GM23338 (cell line): Measurements from ENCODE around the gene AXIN2. TPM values are rescaled to one million over a fixed set of nuclear protein-coding genes. Genes with fewer than 3 reads are reported as not detected.

Experiments used
- ATAC-seq: fragments of 200-7000 bp; cut with Tn5 transposase; 3 replicates; pipeline ENCODE4 v1.9.1; 2020
- DNase-seq: peaks from one replicate; pipeline ENCODE4 v3.0.0-alpha.2; 2015; ENCODE audit warnings: low spot score
- H2AFZ ChIP-seq: fragments of 200-600 bp; sonication (generic); 2 replicates; pipeline ENCODE4 v1.8.0; 2016; ENCODE audit warnings: antibody characterized with exemption, mild to moderate bottlenecking, moderate library complexity
- H3F3A ChIP-seq: fragments of 200-600 bp; sonication (generic); replicated peaks from 2 replicates; pipeline ENCODE4 v1.8.0; 2017; ENCODE audit warnings: antibody characterized with exemption, mixed run types, low read depth
- H3K27ac ChIP-seq: fragments of 200-600 bp; sonication (generic); 2 replicates; pipeline ENCODE4 v1.6.1; 2016; ENCODE audit warnings: low read depth
- H3K27me3 ChIP-seq: fragments of 200-600 bp; sonication (generic); 2 replicates; pipeline ENCODE4 v1.8.0; 2016; ENCODE audit warnings: mild to moderate bottlenecking, mixed run types, moderate library complexity; ENCODE audit not compliant: insufficient read depth
- H3K36me3 ChIP-seq: fragments of 200-600 bp; sonication (generic); 2 replicates; pipeline ENCODE4 v1.8.0; 2016; ENCODE audit warnings: mild to moderate bottlenecking; ENCODE audit not compliant: insufficient read depth
- H3K4me1 ChIP-seq: fragments of 200-600 bp; sonication (generic); 2 replicates; pipeline ENCODE4 v1.8.0; 2016; ENCODE audit warnings: mild to moderate bottlenecking, moderate library complexity; ENCODE audit not compliant: insufficient read depth
- H3K4me2 ChIP-seq: fragments of 200-600 bp; sonication (generic); 2 replicates; pipeline ENCODE4 v1.7.1; 2017; ENCODE audit warnings: mixed run types
- H3K4me3 ChIP-seq: fragments of 200-600 bp; sonication (generic); 2 replicates; pipeline ENCODE4 v1.6.1; 2016; ENCODE audit warnings: mixed run types
- H3K79me2 ChIP-seq: fragments of 200-600 bp; sonication (generic); replicated peaks from 2 replicates; pipeline ENCODE4 v1.8.0; 2017; ENCODE audit warnings: mild to moderate bottlenecking; ENCODE audit not compliant: insufficient read depth
- H3K9me2 ChIP-seq: fragments of 200-600 bp; sonication (generic); 2 replicates; pipeline ENCODE4 v1.8.0; 2017; ENCODE audit not compliant: insufficient read depth
- H4K20me1 ChIP-seq: fragments of 200-600 bp; sonication (generic); replicated peaks from 2 replicates; pipeline ENCODE4 v1.8.0; 2017; ENCODE audit warnings: mild to moderate bottlenecking; ENCODE audit not compliant: insufficient read depth
- H3K27ac Mint-ChIP-seq: 2 replicates; pipeline ENCODE4 v1.8.0; 2020; ENCODE audit warnings: inconsistent platforms, mild to moderate bottlenecking, moderate library complexity, mixed read lengths
- H3K27me3 Mint-ChIP-seq: 3 replicates; pipeline ENCODE4 v1.8.0; 2022; ENCODE audit warnings: low read depth, mild to moderate bottlenecking, moderate library complexity, mixed read lengths, inconsistent platforms; ENCODE audit not compliant: insufficient read depth, poor library complexity
- H3K36me3 Mint-ChIP-seq: 3 replicates; pipeline ENCODE4 v1.8.0; 2021; ENCODE audit warnings: low read depth, mild to moderate bottlenecking, inconsistent platforms, moderate library complexity, mixed read lengths
- H3K4me1 Mint-ChIP-seq: 3 replicates; pipeline ENCODE4 v1.8.0; 2020; ENCODE audit warnings: mild to moderate bottlenecking, inconsistent platforms, mixed read lengths
- H3K4me3 Mint-ChIP-seq: 3 replicates; pipeline ENCODE4 v1.8.0; 2021; ENCODE audit warnings: moderate library complexity, mild to moderate bottlenecking, inconsistent platforms, mixed read lengths
- H3K9me3 Mint-ChIP-seq: 3 replicates; pipeline ENCODE4 v1.8.0; 2020; ENCODE audit warnings: moderate library complexity, mild to moderate bottlenecking, inconsistent platforms, mixed read lengths
- CREB1 ChIP-seq: fragments of 250-450 bp; sonication (Bioruptor Pico); IDR thresholded peaks from 2 replicates; pipeline ENCODE4 v1.5.0; 2020; ENCODE audit warnings: low read depth, mild to moderate bottlenecking, moderate library complexity
- CTCF ChIP-seq, 2 experiments: fragments of 200-600 bp in 1 of 2; sonication (generic) in 1 of 2; conservative IDR thresholded peaks; 2 replicates each; pipeline versions ENCODE4 v1.5.1 to v1.6.1; 2016 to 2017; ENCODE audit warnings: antibody characterized with exemption in 2 of 2, low read depth in 2 of 2, mild to moderate bottlenecking in 2 of 2, moderate library complexity in 1 of 2
- ETS1 ChIP-seq: IDR thresholded peaks from 2 replicates; pipeline ENCODE4 v1.6.1; 2016; ENCODE audit warnings: antibody characterized with exemption
- EZH2 ChIP-seq: fragments of 200-600 bp; sonication (generic); IDR thresholded peaks from one replicate; pipeline ENCODE4 v1.8.0; 2017; ENCODE audit warnings: antibody characterized with exemption, mild to moderate bottlenecking, low read depth; ENCODE audit not compliant: unreplicated experiment
- EZH2phosphoT487 ChIP-seq: fragments of 200-600 bp; sonication (generic); IDR thresholded peaks from one replicate; pipeline ENCODE4 v1.8.1; 2018; ENCODE audit warnings: antibody characterized with exemption; ENCODE audit not compliant: unreplicated experiment
- JUNB ChIP-seq: IDR thresholded peaks from one replicate; pipeline ENCODE4 v1.6.1; 2016; ENCODE audit warnings: antibody characterized with exemption; ENCODE audit not compliant: unreplicated experiment
- NANOG ChIP-seq: IDR thresholded peaks from 2 replicates; pipeline ENCODE4 v1.6.1; 2016; ENCODE audit warnings: antibody characterized with exemption, borderline replicate concordance
- POLR2AphosphoS5 ChIP-seq: IDR thresholded peaks from 2 replicates; pipeline ENCODE4 v1.6.1; 2016; ENCODE audit warnings: antibody characterized with exemption, low read depth
- STAT1 ChIP-seq: IDR thresholded peaks from one replicate; pipeline ENCODE4 v1.6.1; 2016; ENCODE audit warnings: antibody characterized with exemption; ENCODE audit not compliant: unreplicated experiment
- ZNF114 ChIP-seq: fragments of 250-450 bp; sonication (Bioruptor Pico); IDR thresholded peaks from 2 replicates; pipeline ENCODE4 v1.5.0; 2020; ENCODE audit warnings: mild to moderate bottlenecking, moderate library complexity
- ZNF331 ChIP-seq: fragments of 250-450 bp; sonication (Bioruptor Pico); IDR thresholded peaks from 2 replicates; pipeline ENCODE4 v1.5.0; 2020; ENCODE audit warnings: low read depth, mild to moderate bottlenecking, moderate library complexity
- polyA plus RNA-seq: library from polyadenylated mRNA; unstranded; fragments of >200 nt; fragmentation: Nextera tagmentation; extraction: Ambion mirVana; gene quantifications from 2 replicates; pipeline ENCODE4 v1.2.1, GENCODE V29; 2016
- total RNA-seq: library from RNA; depleted of rRNA; stranded (reverse); fragments of >200 nt; shearing (Covaris generic); gene quantifications from 2 replicates; pipeline ENCODE4 v1.2.3, GENCODE V29; 2014
- TF ChIP-seq, protein P1 (sequence below): fragments of 250-450 bp; sonication (Bioruptor Pico); IDR thresholded peaks from 2 replicates; pipeline ENCODE4 v1.5.0; 2020; ENCODE audit warnings: mild to moderate bottlenecking, moderate library complexity
- TF ChIP-seq, protein P2 (sequence below): IDR thresholded peaks from one replicate; pipeline ENCODE4 v1.6.1; 2018; ENCODE audit warnings: antibody characterized with exemption; ENCODE audit not compliant: unreplicated experiment

AXIN2 gene
- total and polyA plus RNA-seq, 2 experiments from 2014 or later, result 8.0 to 32.7 TPM

DNA sequence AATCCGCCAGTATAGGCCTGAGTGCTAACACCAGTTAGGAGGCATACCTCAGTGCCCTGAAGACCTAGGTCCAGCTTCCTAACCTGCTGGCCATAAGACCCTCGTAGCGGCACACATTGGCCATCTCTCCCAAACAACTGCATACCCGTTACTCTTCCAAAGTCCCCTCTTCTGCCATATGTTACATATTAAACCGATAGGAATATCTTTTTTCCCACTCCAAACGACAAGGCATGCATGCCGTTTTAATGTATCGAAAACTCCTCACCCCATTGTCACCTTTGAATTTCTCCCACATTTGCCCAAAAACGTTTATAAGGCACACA is 721 bp upstream of the AXIN2 start:
- Mint-ChIP-seq H3K4me3 (peak overlapping the region; percentile 66), H3K27ac (no peak overlapping the region), H3K36me3 (peaks cover 3% of the 10 kb centered on the region; the same call in 1 of the 3 replicates), H3K4me1 (peaks cover 13% of the 10 kb centered on the region), H3K9me3 (peaks cover 6% of the 10 kb centered on the region; the same call in 1 of the 3 replicates), H3K27me3 (peaks cover 16% of the 10 kb centered on the region)
- no peak for ATAC-seq
- no peak for DNase-seq
- H4K20me1 ChIP-seq, result peaks cover 10% of the 10 kb centered on the region
- no peak overlapping the region for H2AFZ ChIP-seq
- no peaks in the 10 kb centered on the region; the same call in none of the 2 replicates for H3K79me2 ChIP-seq
- 0 out of 2 replicates have a peak overlapping the region, but pooled peaks have one; percentile 48 for H3K27ac ChIP-seq
- peaks cover 6% of the 10 kb centered on the region for H3F3A ChIP-seq
- TF ChIP-seq CTCF (conservative IDR thresholded peaks at IDR 0.05; ENCODE audit: low read depth in 2 of 2), result no peak
- TF ChIP-seq CREB1 (CRISPR knock-in tag), result no peak
- no peak for TF ChIP-seq NANOG
- TF ChIP-seq POLR2AphosphoS5, result no peak
- TF ChIP-seq ZNF114 (CRISPR knock-in tag), result no peak
- no peak for TF ChIP-seq ZNF331 (CRISPR knock-in tag)
- TF ChIP-seq EZH2phosphoT487, result no peak
- TF ChIP-seq, protein P1, sequence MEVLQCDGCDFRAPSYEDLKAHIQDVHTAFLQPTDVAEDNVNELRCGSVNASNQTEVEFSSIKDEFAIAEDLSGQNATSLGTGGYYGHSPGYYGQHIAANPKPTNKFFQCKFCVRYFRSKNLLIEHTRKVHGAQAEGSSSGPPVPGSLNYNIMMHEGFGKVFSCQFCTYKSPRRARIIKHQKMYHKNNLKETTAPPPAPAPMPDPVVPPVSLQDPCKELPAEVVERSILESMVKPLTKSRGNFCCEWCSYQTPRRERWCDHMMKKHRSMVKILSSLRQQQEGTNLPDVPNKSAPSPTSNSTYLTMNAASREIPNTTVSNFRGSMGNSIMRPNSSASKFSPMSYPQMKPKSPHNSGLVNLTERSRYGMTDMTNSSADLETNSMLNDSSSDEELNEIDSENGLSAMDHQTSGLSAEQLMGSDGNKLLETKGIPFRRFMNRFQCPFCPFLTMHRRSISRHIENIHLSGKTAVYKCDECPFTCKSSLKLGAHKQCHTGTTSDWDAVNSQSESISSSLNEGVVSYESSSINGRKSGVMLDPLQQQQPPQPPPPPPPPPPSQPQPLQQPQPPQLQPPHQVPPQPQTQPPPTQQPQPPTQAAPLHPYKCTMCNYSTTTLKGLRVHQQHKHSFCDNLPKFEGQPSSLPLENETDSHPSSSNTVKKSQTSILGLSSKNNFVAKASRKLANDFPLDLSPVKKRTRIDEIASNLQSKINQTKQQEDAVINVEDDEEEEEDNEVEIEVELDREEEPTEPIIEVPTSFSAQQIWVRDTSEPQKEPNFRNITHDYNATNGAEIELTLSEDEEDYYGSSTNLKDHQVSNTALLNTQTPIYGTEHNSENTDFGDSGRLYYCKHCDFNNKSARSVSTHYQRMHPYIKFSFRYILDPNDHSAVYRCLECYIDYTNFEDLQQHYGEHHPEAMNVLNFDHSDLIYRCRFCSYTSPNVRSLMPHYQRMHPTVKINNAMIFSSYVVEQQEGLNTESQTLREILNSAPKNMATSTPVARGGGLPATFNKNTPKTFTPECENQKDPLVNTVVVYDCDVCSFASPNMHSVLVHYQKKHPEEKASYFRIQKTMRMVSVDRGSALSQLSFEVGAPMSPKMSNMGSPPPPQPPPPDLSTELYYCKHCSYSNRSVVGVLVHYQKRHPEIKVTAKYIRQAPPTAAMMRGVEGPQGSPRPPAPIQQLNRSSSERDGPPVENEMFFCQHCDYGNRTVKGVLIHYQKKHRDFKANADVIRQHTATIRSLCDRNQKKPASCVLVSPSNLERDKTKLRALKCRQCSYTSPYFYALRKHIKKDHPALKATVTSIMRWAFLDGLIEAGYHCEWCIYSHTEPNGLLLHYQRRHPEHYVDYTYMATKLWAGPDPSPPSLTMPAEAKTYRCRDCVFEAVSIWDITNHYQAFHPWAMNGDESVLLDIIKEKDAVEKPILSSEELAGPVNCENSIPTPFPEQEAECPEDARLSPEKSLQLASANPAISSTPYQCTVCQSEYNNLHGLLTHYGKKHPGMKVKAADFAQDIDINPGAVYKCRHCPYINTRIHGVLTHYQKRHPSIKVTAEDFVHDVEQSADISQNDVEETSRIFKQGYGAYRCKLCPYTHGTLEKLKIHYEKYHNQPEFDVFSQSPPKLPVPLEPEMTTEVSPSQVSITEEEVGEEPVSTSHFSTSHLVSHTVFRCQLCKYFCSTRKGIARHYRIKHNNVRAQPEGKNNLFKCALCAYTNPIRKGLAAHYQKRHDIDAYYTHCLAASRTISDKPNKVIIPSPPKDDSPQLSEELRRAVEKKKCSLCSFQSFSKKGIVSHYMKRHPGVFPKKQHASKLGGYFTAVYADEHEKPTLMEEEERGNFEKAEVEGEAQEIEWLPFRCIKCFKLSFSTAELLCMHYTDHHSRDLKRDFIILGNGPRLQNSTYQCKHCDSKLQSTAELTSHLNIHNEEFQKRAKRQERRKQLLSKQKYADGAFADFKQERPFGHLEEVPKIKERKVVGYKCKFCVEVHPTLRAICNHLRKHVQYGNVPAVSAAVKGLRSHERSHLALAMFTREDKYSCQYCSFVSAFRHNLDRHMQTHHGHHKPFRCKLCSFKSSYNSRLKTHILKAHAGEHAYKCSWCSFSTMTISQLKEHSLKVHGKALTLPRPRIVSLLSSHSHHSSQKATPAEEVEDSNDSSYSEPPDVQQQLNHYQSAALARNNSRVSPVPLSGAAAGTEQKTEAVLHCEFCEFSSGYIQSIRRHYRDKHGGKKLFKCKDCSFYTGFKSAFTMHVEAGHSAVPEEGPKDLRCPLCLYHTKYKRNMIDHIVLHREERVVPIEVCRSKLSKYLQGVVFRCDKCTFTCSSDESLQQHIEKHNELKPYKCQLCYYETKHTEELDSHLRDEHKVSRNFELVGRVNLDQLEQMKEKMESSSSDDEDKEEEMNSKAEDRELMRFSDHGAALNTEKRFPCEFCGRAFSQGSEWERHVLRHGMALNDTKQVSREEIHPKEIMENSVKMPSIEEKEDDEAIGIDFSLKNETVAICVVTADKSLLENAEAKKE (CRISPR knock-in tag), result no peak
- TF ChIP-seq STAT1, result no peak
- TF ChIP-seq, protein P2, sequence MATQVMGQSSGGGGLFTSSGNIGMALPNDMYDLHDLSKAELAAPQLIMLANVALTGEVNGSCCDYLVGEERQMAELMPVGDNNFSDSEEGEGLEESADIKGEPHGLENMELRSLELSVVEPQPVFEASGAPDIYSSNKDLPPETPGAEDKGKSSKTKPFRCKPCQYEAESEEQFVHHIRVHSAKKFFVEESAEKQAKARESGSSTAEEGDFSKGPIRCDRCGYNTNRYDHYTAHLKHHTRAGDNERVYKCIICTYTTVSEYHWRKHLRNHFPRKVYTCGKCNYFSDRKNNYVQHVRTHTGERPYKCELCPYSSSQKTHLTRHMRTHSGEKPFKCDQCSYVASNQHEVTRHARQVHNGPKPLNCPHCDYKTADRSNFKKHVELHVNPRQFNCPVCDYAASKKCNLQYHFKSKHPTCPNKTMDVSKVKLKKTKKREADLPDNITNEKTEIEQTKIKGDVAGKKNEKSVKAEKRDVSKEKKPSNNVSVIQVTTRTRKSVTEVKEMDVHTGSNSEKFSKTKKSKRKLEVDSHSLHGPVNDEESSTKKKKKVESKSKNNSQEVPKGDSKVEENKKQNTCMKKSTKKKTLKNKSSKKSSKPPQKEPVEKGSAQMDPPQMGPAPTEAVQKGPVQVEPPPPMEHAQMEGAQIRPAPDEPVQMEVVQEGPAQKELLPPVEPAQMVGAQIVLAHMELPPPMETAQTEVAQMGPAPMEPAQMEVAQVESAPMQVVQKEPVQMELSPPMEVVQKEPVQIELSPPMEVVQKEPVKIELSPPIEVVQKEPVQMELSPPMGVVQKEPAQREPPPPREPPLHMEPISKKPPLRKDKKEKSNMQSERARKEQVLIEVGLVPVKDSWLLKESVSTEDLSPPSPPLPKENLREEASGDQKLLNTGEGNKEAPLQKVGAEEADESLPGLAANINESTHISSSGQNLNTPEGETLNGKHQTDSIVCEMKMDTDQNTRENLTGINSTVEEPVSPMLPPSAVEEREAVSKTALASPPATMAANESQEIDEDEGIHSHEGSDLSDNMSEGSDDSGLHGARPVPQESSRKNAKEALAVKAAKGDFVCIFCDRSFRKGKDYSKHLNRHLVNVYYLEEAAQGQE, result no peak
- TF ChIP-seq JUNB, result no peak
- no peak for TF ChIP-seq ETS1
- no peak for TF ChIP-seq EZH2
- peaks cover 14% of the 10 kb centered on the region for H3K27me3 ChIP-seq
- H3K4me1 ChIP-seq, result peaks cover 19% of the 10 kb centered on the region
- no peaks in the 10 kb centered on the region; the same call in 1 of the 2 replicates for H3K9me2 ChIP-seq
- peaks cover 8% of the 10 kb centered on the region; the same call in 1 of the 2 replicates for H3K36me3 ChIP-seq
- H3K4me3 ChIP-seq, result peak overlapping the region; percentile 44
- peak overlapping the region; percentile 54 for H3K4me2 ChIP-seq
